RWPE1 (cell line): ENCODE measurements around the gene TACC2.

Experiments
- CTCF ChIA-PET: fragments of 350-600 bp; sonication (Branson Sonifier 250); formaldehyde crosslinking; extraction: SDS; loops from one replicate; lab custom pipeline; 2021; lab: Yijun Ruan, JAX
- POLR2A ChIA-PET: fragments of 400-600 bp; formaldehyde crosslinking; extraction: SDS; loops from one replicate; lab custom pipeline; 2020; ENCODE audit warnings: antibody characterized with exemption; ENCODE audit not compliant: low non-redundant PET; lab: Yijun Ruan, JAX
- DNase-seq: peaks from one replicate; pipeline ENCODE4 v3.0.0; 2012; ENCODE audit warnings: low spot score
- H3K27ac ChIP-seq: fragments of 450-650 bp; 2 replicates; pipeline ENCODE4 v1.5.1; 2017
- CTCF ChIP-seq: fragments of 450-650 bp; conservative IDR thresholded peaks from 2 replicates; pipeline ENCODE4 v1.5.1; 2017; ENCODE audit warnings: low read depth, mild to moderate bottlenecking

The TACC2 gene

GRCh38 chr10:122248356-122249302 is 259.7 kb downstream of the TACC2 start:
- no peak overlapping the region for H3K27ac ChIP-seq
- ChIA-PET CTCF (interaction anchor here (1.6 kb wide), 1 partner anchor 19 kb away, joined by 4 read pairs; no protein-coding TSS in a partner anchor), POLR2A (no interaction called here)
- no peak for TF ChIP-seq CTCF
- DNase-seq: no peak

- H3K27ac ChIP-seq: no peak overlapping the region
- DNase-seq: no peak
- no peak for TF ChIP-seq CTCF
- ChIA-PET POLR2A (no interaction called here), CTCF (interaction anchor here (1.6 kb wide), 1 partner anchor 19 kb away, joined by 4 read pairs; no protein-coding TSS in a partner anchor)
Measured at GRCh38 chr10:122249303-122249850, 260.4 kb downstream of the TACC2 start.

GRCh38 chr10:122249991-122250750 is 261.2 kb downstream of the TACC2 start:
- no peak overlapping the region for H3K27ac ChIP-seq
- CTCF ChIA-PET: interaction anchor here (1.6 kb wide), 1 partner anchor 18 kb away, joined by 4 read pairs; no protein-coding TSS in a partner anchor
- POLR2A ChIA-PET: no interaction called here

GRCh38 chr10:122251459-122252255 is 262.7 kb downstream of the TACC2 start:
- CTCF ChIA-PET: interaction anchor here (0.6 kb wide), 1 partner anchor 32 kb away, joined by 4 read pairs; no protein-coding TSS in a partner anchor
- POLR2A ChIA-PET: no interaction called here
- TF ChIP-seq CTCF: no peak
- no peak overlapping the region for H3K27ac ChIP-seq
- no peak for DNase-seq

More at GRCh38 chr10:122249991-122250750, 261.2 kb downstream of the TACC2 start:
- no peak for DNase-seq
- no peak for TF ChIP-seq CTCF

- POLR2A ChIA-PET: no interaction called here
- H3K27ac ChIP-seq: peak overlapping the region; percentile 14; the same call in 1 of the 2 replicates
- TF ChIP-seq CTCF: no peak
- CTCF ChIA-PET: interaction anchor here (0.5 kb wide), 1 partner anchor 23 kb away, joined by 3 read pairs; no protein-coding TSS in a partner anchor
- DNase-seq: no peak
Measured at GRCh38 chr10:122252805-122253204, 263.8 kb downstream of the TACC2 start.
